Stimulated activated CD4-positive, alpha-beta T cell treated with anti-CD3 and anti-CD28 coated beads, Interleukin-4, amount 100 ng/mL, for 48 hours (primary cell): ENCODE data around the gene SUGP2.

Source experiments
- DNase-seq, 2 donors: peaks; one replicate each; pipeline ENCODE4 v3.0.0-alpha.2; 2020; ENCODE audit warnings: low read depth in 2 of 2

SUGP2 gene

DNA sequence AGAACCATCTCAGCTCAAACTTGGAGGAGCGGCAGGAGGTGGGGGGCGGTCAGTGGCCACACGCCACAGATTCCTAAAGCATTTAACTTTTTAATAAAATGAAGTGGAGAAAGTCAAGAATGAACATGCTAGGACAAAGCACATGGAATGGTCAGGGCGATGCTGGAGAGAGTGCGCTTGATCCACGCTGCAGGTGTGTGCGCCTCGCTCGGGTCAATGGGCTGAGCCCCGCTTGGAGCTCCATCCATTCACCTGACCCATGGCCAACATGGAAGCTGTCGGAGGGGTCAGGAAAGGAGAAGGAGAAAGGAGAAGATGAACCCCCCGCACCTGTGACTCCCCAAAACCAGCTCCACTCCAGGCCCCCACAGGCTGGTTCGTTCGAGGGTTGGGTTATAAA, 41.8 kb downstream of the SUGP2 start:
- no peak for DNase-seq

DNA sequence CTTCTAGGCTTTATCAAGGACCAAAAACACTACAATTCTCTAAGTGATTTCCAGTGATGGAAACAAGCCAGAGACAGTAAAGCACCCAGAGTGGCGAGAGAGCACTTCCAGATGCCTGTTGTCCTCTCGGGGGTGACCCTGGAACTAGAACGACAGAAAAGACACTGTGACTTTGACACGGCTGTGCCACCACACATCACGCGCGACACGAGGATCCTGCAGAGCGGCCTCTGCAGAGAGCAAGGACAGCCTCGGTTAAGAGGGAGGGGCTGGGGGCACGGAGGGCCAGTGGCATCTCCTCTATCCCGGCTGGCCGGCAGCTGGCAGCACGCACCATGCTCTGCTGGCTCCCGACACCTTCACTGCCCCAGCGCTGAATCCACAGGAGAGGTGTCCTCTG, 42.3 kb downstream of the SUGP2 start:
- DNase-seq = no peak

DNA sequence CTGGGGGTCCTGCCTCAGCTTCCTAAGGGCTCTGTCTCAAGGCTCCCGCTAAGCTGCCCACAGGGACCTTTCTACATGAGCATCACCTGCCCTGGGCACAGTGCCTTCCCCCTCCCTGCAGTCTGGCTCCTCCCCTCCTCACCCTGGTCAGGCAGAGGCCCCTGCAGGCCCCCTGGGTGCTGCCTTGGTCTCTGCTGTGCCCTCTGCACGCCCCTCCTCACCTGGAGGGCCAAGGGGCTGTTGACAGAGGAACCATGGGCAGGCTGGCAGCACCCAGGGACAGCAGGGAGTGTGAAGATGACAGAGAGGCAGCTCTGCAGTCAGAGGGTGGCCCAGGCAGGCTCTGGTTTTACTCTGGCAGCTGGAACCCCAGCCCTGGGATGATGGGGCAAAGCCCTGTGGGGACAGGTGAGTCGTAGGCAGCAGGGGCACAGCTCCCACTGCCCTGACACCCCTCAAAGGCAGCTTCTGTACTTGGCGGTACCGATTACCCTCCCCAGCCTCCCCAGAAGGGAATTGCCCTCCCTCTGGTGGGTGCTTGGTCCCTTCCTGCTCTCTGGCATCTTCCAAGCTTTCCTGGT, 43.1 kb downstream of the SUGP2 start:
- no peak for DNase-seq

DNA sequence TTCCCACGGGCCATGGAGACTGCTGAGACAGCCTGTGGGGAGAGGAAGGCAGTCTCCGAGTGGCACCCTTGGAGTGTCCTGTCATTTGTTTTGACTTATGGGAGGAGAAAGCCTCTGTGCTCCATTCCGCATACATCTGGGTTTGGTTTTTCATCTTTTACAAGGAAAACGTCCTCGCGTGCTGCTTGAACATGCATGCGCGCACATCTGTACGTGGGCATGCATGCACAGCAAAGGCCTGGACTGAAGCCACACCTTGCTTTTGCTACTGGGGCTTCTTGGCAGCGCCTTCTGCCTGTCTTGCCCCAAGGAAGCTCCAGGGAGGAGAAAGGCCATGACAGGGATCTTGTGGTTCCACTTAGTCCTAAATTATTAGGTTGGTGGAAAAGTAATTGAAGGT, 44.0 kb downstream of the SUGP2 start:
- no peak for DNase-seq

DNA sequence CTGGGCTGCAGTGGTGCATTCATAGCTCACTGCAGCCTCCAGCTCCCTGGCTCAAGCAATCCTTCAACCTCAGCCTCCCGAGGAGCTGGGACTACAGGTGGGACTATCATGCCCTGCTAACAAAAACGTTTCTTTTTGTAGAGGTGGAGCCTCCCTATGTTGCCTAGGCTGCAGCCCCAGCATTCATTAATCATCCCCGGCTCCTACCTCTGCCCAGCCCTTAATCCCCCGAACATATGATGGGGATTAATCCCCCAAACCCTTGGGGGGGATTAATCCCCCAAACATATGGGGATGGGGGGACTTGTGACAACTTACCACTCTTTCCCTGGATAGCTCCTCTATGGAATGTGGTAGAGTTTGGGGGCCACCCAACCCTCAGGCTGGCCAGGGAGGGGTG, 45.9 kb downstream of the SUGP2 start:
- no peak for DNase-seq

DNA sequence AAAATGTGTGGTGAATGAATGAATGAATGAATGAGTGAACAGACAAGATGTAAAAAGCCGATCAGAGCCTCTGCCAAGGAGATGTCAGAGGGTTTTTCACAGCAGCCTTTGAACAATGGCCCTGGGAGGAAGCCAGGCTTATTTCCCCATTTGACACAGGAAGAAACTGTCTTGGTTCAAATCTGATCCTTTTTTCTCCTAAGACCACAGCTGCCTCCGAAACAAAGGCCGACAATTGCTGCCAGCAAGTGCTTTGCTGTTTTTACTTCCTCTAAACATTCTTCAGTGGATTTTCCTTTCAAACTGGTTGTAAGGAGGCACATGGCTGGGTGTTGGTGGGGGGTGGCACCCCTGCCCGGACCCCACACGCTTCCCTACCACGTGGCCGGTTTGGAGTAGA, 48.1 kb downstream of the SUGP2 start:
- no peak for DNase-seq

DNA sequence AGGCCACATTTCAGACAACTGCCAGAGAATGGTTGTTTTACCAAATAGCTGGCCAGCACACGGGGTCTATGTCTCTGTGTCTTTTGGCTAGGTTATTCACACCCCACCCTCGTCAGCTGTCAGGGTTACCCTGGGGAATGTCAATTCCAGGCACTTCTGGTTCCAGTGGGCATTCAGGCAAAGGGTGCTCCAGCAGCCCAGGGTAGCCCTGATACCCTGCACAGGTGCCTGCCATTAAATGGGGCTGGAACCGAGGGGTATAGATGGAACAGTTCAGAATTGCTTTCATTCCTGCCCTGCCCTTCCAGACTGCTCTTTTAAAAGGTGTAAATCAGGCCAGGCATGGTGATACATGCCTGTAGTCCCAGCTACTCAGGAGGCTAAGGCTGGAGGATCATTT, 49.1 kb downstream of the SUGP2 start:
- no peak for DNase-seq

DNA sequence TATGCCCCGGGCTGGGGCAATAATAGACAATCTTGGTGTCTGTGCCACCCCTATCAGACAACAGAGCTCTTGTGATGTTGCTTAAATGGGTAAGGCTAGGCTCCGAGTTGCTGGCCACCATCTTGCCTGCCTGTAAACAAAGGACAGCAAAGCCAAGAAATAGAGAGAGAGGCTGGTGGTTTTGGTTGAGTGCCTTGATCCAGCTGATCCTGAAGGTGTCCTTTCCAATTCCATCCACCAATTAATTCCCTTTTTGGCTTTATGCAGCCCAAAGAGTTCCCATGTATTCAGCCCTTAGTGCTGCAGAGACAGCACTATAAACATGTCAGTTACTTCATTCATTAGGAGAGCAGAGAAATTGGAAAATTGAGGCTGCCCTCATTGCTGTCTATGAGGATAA, 50.6 kb downstream of the SUGP2 start:
- DNase-seq = no peak

DNA sequence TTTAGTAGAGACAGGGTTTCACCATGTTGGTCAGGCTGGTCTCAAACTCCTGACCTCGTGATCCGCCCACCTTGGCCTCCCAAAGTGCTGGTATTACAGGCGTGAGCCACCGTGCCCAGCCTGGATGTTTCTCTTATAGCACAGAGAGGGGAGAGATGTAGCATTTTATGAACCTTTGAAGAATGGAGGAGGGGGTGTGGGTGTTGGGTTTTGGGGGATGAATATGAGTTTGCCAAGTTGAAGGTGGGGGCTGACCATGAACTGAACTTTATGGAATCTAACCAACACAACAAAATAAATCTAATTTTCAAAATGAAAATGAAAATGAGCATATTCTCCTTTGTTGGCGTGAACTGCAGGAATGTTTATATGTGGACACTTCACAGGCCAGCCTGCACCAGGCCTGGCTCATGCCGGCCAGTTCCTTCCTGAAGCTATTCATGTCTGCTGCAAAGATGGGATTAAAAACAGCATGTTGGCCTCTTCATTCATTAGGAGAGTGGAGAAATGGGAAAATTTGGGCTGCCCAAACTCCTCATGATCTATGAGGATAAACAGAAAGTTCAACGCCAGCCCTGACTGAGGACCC, 52.8 kb downstream of the SUGP2 start:
- DNase-seq = no peak

DNA sequence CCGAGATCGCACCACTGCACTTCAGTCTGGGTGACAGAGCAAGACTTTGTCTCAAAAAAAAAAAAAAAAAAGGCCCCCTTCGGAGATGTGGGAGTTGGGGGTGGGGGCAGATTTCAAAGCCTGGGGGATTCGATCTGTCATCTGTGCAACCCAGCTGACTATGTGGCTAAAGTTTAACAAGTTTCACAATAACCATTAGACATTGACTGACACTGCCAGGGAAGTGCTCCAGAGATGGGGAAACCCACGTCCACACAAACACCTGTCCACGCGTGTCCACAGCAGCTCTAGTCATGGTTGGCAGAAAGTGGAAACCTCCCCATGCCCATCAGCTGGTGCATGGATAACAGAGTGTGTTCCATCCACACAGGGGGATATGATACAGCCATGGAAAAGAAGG, 54.7 kb downstream of the SUGP2 start:
- DNase-seq = no peak

DNA sequence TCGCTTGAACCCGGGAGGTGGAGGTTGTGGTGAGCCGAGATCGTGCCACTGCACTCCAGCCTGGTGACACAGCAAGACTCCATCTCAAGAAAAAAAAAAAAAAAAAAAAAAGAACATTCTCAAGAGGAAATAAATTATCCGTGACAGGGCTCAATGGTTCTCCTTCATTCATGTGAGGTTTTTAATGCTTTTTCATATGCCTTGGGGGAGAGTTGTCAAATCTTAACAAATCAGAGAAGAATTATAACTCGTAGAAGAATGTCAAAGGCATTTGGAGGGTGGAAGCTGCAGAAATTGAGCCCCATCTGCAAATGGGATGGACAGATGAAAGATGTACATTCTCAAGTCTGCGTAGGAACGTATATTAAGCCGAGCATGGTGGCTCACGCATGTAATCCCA, 57.4 kb downstream of the SUGP2 start:
- DNase-seq = no peak

DNA sequence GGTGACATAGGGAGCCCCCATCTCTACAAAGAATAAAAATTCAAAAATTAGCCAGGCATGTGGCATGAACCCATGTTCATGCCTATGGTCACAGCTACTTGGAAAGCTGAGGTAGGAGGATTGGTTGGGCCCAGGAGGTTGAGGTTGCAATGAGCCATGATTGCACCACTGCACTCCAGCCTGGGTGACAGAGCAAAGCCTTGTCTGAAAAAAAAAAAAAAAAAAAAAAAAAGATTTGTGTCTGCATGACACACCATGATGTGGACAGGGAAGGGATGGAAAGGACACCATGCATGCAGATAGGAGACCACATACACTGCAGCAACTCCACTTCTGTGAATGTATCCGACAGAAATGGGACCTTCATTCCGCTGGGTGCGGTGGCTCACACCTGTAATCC, 58.3 kb downstream of the SUGP2 start:
- no peak for DNase-seq

DNA sequence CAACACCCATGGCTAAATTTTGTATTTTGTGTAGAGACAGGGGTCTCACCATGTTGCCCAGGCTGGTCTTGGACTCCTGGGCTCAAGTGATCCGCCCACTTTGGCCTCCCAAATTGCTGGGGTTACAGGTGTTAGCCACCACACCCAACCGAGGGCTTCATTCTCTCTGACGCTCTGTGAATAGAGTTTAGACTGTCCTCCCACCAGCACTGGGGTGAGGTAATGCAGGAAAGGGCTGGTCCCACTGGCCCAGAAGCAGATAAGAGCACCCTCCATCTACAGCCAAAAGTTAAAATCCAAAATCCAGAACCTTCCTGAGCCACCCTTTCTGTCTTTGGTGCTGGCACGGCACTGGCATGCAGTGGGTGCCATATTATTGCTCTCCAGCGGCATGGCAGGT, 60.5 kb downstream of the SUGP2 start:
- DNase-seq = no peak

DNA sequence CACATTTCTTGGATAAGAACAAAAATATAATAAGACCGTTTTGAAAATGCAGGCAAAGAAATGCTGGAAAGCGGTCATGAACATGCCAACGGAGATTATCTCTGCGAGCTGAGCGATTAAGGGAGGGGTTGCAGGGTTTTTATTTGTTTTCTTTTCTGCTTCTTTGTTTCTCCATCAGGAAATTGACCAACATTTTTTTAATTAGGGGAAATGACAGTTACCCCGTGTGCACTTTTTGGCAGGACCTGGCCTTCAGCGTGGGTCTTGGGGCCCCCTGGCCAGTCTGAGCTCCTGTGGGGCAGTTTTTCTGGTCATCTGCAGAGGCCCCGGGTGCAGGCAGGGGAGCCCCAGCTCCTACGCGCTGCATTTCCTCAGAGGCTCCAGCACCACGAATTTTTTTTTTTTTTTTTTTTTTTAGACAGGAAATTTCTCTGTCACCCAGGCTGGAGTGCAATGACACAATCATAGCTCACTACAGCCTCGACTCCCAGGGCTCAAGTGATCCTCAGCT, 61.0 kb downstream of the SUGP2 start:
- no peak for DNase-seq

DNA sequence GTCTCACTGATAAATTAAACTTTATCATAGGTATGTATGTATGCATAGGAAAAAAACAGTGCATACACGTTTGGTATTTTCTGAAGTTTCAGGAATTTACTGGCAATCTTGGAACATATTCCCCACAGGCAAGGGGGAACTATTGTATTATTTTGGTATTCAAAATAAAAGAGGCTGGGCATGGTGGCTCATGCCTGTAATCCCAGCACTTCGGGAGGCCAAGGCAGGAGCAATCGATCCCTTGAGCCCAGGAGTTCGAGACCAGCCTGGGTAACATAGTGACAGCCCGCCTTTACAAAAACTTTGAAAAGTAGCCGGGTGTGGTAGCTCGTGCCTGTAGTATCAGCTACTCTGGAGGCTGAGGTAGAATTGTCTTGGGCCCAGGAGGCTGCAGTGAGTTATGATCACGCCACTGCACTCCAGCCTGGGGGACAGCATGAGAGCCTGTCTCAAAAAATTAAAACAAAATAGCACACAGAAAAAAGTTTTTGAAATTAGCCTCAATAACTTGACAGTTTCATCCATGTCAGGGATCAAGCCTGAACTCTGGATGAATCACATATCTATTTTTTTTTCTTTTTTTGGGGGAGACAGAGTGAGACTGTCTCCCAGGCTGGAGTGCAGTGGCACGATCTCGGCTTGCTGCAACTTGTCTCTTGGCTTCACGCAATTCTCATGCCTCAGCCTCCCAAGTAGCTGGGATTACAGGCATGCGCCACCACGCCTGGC, 63.2 kb downstream of the SUGP2 start:
- no peak for DNase-seq

DNA sequence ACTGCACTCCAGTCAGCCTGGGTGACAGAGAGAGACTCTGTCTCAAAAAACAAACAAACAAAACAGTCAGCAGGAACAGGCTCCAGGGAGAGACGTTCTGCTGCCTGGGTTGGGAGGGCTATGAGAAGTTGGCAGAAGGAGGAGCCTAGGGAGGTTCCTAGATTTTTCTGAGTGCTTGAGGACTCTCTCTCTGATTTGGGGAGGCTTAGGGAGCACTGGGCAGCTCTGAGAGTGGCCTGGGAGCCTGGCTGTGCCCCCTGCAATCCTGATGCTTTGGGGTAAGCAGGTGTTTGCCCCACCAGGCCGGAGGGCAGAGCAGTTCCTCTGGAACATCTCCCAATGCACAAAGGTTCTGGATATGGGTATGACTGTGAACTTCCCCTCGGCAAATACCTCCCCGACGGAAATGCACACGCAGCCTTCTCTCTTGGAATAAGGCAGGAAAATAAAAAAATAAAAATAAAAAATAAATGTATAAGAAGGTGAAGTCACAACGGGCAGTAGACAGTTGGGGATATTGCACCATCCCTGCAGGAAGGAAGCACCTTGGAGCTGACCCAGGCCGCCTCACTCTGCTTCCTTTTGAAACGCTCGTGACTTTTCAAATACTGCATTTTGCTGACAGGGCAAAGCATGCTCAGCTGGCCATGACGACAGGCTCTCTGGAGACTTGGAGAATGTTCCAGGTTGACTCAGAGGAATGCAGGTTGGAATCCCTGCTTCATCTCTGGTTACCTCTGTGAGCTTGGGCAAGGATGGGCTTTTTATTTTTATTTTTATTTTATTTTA, 65.8 kb downstream of the SUGP2 start:
- DNase-seq = no peak

DNA sequence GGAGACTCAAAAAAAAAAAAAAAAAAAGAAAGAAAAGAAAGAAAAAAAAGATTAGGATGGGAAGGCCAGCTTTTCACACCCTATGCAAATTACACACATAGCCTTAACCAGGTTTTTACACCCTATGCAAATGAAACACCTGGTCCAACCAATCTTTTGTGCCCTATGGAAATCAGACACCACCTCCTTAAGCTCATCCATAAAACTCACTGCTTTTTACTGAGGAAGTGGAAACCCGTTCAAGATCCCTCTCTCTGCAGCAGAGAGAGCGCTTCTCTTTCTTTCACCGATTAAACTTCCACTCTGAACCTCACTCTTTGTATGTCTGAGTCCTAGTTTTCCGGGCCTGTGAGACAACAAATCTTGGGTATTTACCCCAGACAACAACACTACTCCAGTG, 67.0 kb downstream of the SUGP2 start:
- DNase-seq = no peak

DNA sequence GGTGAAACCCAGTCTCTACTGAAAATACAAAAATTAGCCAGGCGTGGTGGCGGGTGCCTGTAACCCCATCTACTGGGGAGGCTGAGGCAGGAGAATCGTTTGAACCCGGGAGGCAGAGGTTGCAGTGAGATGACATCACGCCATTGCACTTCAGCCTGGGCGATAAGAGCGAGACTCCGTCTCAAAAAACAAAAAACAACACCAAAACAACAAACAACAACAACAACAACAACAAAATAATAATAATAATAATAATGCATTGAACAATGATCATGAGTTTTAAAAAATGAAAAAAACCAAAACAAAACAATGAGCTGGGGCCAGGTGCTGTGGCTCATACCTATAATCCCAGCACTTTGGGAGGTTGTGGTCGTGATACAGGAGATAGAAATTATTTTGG, 69.2 kb downstream of the SUGP2 start:
- DNase-seq = no peak

DNA sequence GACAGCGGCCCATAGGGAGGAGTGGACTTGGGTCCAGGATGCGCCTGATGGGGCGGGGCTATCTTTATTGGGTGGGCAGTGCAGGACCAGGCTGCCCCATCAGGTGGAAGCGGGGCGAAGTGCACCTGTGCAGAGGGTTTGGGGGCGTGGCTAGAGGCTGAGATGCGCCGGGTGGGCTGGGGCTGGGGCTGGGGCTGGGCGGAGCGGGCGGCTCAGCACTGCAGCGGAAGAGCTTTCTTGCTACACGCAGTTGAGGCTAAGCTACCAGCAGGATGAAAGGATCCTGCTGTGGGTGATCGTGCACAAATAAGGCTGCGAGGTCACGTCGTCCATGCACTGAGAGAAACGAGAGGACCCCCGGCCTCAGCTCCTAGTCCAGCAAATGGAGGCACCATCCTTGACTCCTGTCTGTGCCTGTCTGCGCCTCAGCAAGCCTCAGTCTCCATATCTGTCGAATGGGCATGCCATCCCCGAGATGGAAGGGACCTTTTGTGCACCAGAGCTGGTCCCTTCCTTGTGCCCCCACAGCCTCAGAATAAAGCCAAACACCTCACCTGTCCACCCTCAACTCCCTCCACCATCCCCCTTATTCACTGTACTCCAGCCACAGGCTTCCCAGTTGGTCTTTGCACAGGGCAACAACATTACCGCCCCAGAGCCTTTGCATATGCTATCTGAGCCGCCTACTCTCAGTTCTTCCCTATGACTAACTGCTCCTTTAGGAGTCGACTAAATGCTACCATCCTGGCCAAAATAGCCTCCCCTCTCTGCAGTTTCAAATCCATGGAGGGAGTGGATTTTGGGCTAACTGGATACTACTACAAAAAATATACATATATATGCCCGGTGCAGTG, 71.3 kb downstream of the SUGP2 start:
- no peak for DNase-seq

DNA sequence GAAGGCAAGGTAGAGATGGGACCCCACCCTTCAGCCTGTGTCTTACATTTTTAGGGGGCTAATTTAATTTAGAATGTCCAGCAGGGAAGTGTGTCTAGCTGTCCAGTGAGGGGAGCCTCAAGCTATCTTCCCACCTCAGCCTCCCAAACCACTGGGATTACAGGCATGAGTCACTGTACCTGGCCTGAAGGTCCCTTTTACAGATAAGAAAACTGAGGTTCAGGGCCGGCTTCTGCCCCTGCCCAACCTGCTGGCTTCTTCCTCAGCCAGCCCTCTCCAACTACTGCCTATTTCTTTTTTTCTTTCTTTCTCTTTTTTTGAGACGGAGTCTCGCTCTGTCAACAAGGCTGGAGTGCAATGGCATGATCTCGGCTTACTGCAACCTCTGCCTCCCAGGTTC, 72.9 kb downstream of the SUGP2 start:
- DNase-seq = no peak

DNA sequence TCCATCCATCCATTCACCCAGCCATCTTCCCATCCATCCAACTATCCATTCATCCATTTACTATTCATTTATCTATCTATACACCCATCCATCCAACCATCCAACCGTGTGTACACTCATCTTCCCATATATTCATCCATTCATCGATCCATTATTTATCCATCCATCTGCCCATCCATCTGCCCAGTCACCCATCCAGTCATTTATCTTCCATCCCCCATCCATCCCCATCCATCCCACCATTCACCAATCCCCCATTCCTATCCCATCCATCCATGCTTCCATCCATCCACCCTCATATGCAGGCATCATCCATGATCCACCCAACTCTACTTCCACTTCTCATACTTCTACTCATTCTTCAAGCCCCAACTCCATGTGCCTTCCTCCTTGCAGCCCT, 78.3 kb downstream of the SUGP2 start:
- DNase-seq = no peak

DNA sequence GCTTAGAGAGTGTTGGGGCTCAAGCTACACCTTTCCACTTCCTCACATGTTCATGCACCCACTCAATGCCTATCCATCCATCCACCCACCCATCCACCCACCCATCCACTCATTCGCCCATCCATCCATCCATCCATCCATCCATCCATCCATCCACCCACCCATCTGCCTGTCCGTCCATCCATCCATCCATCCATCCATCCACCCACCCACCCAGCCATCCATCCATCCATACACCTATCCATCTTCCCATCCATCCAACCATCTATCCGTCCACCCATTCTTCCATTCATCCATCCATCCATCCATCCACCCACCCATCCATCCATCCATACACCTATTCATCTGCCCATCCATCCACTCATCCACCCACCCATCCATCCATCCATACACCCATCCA, 79.2 kb downstream of the SUGP2 start:
- no peak for DNase-seq
